Mucosa of rectum (tissue), 2 donors: Measurements from ENCODE around the gene HECW1.
"Not testable (repeated sequence)": the region's sequence is repeated elsewhere in the genome, so short reads cannot be mapped to it uniquely, and the experiment has no call there.

Experiments
- H3K27ac ChIP-seq, 2 donors: one replicate each; pipeline ENCODE4 v1.7.0; 2013; ENCODE audit warnings: inconsistent platforms in 2 of 2, low read depth in 2 of 2, low read length in 2 of 2
- H3K27me3 ChIP-seq, 2 donors: one replicate each; pipeline ENCODE4 v1.7.0; 2013; ENCODE audit warnings: low read length in 2 of 2; ENCODE audit not compliant: control insufficient read depth in 2 of 2, insufficient read depth in 2 of 2
- H3K36me3 ChIP-seq, 2 donors: one replicate each; pipeline ENCODE4 v1.7.0; 2013; ENCODE audit warnings: low read length in 2 of 2; ENCODE audit not compliant: control insufficient read depth in 2 of 2, insufficient read depth in 2 of 2
- H3K4me1 ChIP-seq, 2 donors: one replicate each; pipeline ENCODE4 v1.7.0; 2013; ENCODE audit warnings: low read length in 2 of 2, mild to moderate bottlenecking in 1 of 2; ENCODE audit not compliant: control insufficient read depth in 2 of 2, insufficient read depth in 2 of 2
- H3K4me3 ChIP-seq, 2 donors: one replicate each; pipeline ENCODE4 v1.7.0; 2013; ENCODE audit warnings: low read length in 2 of 2
- H3K9ac ChIP-seq, 2 donors: one replicate each; pipeline ENCODE4 v1.7.0; 2013; ENCODE audit warnings: low read length in 2 of 2, low read depth in 1 of 2, mild to moderate bottlenecking in 1 of 2
- H3K9me3 ChIP-seq, 2 donors: one replicate each; pipeline ENCODE4 v1.7.0; 2013; ENCODE audit warnings: low read length in 2 of 2; ENCODE audit not compliant: control insufficient read depth in 2 of 2
- donor health status: healthy.
- donor health status: Normal muscosa, but diverticular disease.

Gene HECW1

DNA sequence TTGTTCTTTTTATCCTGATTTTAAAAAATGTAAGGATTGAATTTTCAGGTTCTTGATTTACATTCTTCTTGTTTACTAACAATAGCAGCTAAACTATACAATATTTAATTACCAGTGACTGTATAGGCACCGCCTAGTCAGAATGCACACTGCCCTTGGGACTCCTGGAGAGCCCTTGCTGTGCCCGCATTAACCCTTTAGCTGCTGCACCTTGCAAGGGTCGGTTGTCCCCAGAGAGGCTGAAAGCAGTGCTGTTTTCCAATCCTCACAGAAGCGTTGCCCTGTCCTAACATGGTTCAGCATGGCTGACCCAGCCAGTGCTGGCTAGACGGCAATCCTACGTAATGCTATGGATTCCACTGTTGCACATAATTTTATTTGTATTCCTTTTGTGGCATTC is 102.6 kb downstream of the HECW1 start:
- Histone ChIP-seq H3K4me1 (no peaks in the 10 kb centered on the region), H3K4me3 (no peak overlapping the region), H3K27me3 (no peaks in the 10 kb centered on the region), H3K9ac (no peak overlapping the region), H3K9me3 (no peaks in the 10 kb centered on the region), H3K27ac (no peak overlapping the region), H3K36me3 (no peaks in the 10 kb centered on the region)

DNA sequence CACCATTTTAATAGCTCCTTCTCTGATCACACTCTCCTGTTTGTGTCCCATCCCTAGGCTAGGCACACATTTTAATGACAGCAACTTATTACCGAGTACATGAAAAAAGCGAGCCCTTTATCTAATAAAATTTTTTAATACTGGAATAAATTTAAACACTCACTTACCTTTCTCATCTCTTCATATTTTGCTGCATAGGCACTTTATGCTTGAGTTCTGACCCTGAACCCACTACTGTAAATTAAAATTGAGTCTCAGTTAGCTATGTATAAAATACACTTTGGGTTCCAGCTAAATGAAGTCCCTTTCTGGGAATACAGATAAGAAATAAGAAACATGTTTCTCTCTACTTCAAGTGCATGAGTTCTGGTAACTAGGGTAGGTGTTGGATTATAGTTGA is 104.6 kb downstream of the HECW1 start:
- Histone ChIP-seq H3K4me3 (no peak overlapping the region), H3K27ac (no peak overlapping the region), H3K9ac (no peak overlapping the region), H3K36me3 (no peaks in the 10 kb centered on the region), H3K9me3 (no peaks in the 10 kb centered on the region), H3K4me1 (no peaks in the 10 kb centered on the region), H3K27me3 (no peaks in the 10 kb centered on the region)

DNA sequence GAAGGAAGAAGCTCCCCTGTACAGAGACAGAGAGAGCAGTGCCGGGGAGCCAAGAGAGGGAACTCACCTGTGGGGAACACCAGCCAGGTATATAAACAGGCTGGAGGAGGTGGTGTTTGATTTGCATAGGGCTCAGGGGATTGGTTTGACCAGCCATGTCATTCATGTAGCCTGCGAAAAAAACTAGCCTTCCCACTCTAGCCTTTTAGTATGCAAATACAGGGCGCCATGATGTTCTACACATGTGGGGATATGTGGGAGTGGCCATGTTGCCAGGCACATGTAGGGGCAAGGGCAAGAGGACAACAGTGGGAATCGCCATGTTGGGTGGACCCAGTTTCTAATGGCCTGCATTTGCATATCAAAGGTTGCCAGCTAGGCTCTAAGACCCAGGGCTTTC is 106.5 kb downstream of the HECW1 start:
- not testable (repeated sequence) for H3K27me3 ChIP-seq, H3K36me3 ChIP-seq, H3K9ac ChIP-seq, H3K27ac ChIP-seq, H3K4me3 ChIP-seq, H3K9me3 ChIP-seq, H3K4me1 ChIP-seq

DNA sequence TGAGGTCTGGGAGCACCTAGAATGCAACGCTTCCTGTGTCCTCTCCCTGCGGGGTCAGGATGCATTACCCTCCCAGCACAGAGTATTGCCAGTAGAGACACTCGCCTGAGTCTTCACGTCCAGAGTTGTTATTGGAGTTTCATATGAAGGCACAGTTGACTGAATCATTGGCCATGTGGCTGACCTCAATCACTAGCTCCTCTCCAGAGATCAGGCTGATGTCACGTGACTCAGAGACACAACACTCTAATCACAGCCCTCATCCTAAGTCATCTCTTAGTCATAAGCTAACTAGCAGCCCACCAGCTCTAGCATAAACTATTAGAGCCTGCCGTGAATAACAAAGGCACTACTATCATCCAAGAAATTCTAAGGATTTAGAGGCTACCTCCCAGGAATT is 107.8 kb downstream of the HECW1 start:
- Histone ChIP-seq H3K9ac (no peak overlapping the region), H3K4me1 (no peaks in the 10 kb centered on the region), H3K4me3 (no peak overlapping the region), H3K36me3 (no peaks in the 10 kb centered on the region), H3K9me3 (no peaks in the 10 kb centered on the region), H3K27me3 (no peaks in the 10 kb centered on the region), H3K27ac (no peak overlapping the region)

DNA sequence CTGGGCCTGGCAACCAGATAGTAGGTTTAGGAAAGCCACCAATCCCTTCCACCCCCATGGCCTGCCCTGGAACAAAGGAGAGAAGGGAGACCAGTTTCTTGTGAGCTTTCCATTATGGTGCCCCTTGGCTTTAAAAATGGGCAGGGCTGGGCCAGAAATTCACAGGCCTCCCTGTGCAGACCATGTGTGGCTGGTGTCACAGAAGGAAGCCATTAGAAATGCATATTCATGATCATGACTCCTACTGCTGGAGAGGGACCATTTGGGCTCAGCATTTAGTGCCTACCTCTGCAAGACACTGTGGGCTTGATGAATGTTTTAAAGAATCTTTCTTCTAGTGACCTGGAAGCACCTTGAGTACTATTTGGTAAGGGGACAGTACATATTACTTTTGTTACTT is 108.3 kb downstream of the HECW1 start:
- Histone ChIP-seq H3K9ac (no peak overlapping the region), H3K36me3 (no peaks in the 10 kb centered on the region), H3K4me3 (no peak overlapping the region), H3K9me3 (no peaks in the 10 kb centered on the region), H3K4me1 (no peaks in the 10 kb centered on the region), H3K27me3 (no peaks in the 10 kb centered on the region), H3K27ac (no peak overlapping the region)

DNA sequence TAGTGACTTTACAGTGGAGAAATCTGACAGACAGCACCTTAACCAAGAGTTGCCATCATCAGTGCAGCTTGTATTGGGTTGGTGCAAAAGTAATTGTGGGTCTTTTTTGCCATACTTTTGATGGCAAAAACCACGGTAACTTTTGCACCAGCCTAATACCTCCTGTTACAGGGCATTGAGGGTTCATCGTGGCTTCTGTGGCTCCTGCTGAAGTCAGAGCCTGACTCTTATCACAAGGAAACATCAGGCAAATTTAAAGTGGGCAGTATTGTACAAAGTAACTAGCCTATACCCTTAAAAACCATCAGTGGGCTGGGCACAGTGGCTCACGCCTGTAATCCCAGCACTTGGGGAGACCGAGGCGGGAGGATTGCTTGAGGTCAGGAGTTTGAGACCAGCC is 117.4 kb downstream of the HECW1 start:
- Histone ChIP-seq H3K4me1 (no peaks in the 10 kb centered on the region), H3K27ac (no peak overlapping the region), H3K4me3 (no peak overlapping the region), H3K9me3 (no peaks in the 10 kb centered on the region), H3K36me3 (no peaks in the 10 kb centered on the region), H3K9ac (no peak overlapping the region), H3K27me3 (no peaks in the 10 kb centered on the region)

DNA sequence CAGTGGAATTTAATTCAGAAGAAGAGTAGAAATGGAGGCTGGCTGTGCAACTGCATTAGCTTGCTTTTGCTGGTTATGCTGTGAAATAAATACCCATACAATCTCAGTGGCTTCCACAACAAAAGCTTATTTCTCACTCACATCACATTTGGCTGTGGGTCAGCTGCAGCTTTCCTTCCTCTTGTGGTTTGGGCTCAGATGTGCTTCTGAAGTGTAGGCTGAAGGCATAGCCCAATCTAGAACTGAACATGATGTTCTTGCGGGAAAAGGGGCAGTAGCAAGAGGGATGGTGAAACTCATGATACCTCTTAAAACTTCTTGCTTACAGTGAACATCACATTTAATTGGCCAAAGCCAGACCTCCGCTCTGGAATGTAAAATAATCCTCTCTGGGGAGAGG is 119.9 kb downstream of the HECW1 start:
- H3K36me3 ChIP-seq, result no peaks in the 10 kb centered on the region
- H3K4me3 ChIP-seq, result no peak overlapping the region
- H3K9me3 ChIP-seq, result no peaks in the 10 kb centered on the region
- H3K27me3 ChIP-seq, result no peaks in the 10 kb centered on the region
- no peak overlapping the region for H3K9ac ChIP-seq
- H3K4me1 ChIP-seq, result no peaks in the 10 kb centered on the region
- H3K27ac ChIP-seq, result no peak overlapping the region

DNA sequence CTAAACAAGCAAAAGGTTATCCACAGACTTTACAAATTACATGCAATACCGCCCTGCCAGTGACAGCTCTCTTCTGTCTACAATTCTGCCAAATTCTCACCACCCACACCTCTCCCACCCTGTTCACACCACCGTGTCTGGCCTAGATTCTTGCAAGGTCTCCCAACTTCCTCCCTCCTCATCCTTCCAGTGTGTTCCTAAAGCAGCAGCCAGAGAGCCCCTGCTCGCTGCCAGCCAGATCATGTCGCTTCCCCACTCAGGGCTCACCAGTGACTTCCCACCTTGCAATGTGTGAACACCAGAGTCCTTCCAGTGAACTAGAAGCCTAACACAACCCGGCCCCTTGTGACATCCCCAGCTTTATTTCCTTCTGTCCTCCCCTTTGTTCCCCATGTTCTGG is 121.6 kb downstream of the HECW1 start:
- H3K4me3 ChIP-seq, result no peak overlapping the region
- no peaks in the 10 kb centered on the region for H3K9me3 ChIP-seq
- no peak overlapping the region for H3K27ac ChIP-seq
- H3K4me1 ChIP-seq, result no peaks in the 10 kb centered on the region
- no peak overlapping the region for H3K9ac ChIP-seq
- no peaks in the 10 kb centered on the region for H3K36me3 ChIP-seq
- no peaks in the 10 kb centered on the region for H3K27me3 ChIP-seq

DNA sequence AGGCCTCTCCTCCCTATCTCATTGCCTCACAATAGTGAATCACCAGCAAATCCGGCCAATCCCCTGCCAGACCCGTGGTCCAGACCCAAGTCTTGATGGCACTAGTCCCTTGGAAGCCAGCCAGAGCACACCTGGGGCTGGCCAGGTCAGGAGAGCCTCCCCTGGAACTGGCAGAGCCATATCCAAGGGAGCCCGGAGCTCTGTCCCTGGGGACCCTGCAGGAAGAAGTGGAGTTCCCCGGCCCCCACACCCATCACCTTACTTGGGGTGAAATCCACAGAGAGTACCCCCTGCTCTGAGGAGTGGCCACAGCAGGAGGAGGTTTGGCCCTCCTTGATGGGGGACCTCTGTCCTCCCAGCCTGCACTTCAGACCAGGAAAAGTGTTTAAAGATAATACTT is 122.5 kb downstream of the HECW1 start:
- Histone ChIP-seq H3K9ac (no peak overlapping the region), H3K4me3 (no peak overlapping the region), H3K4me1 (no peaks in the 10 kb centered on the region), H3K9me3 (no peaks in the 10 kb centered on the region), H3K36me3 (no peaks in the 10 kb centered on the region), H3K27me3 (no peaks in the 10 kb centered on the region), H3K27ac (no peak overlapping the region)

DNA sequence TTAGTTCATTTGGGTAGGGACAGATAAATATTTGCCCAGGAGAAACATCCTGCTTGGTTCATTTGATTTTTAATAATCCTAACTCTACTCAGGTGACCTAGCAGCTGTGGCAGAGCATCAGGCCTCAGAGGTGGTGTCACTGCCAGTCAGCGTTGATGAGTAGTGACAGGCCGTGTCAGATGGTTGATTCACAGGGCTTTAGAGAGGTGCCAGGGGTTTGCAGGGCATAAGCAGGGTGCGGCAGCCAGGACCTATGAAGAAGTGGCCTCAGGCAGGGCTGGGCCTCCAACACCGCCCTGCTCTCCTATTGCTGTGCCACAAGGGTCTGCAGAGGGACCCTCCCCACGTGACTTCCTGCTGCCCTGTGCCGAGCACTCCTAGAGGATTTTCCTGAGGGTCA is 128.1 kb downstream of the HECW1 start:
- Histone ChIP-seq H3K27ac (no peak overlapping the region), H3K36me3 (no peaks in the 10 kb centered on the region), H3K27me3 (no peaks in the 10 kb centered on the region), H3K4me1 (no peaks in the 10 kb centered on the region), H3K9ac (no peak overlapping the region), H3K9me3 (no peaks in the 10 kb centered on the region), H3K4me3 (no peak overlapping the region)

DNA sequence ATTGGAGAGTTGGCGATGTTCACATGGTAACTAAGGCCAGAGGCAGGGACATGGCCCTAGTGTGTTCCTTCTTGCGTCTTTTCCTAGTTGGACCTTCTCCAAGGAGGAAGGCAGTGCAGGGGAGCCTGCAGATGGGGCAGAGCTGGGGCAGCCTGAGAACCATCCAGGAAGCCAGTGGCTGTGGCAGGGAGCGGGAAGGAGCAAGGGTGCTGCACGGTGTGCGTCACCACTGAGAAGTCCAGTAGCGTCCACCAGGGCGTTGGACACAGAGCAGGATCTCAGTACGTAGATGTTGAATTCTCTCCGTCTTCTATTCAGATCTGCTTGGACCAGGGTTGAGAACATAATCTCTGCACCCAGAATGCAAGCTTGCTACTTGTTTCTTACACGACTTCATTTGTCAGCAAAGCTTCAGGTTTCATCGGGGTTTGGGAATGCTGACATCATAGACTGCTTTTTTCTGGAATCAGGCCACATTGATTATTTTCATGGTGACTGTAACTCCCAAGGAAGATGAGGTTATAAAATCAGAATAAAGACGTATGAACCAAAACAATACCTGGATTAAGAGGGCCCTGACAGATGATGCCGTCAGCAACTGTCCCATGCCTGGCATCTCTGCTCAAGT is 130.3 kb downstream of the HECW1 start:
- Histone ChIP-seq H3K9me3 (no peaks in the 10 kb centered on the region), H3K27ac (no peak overlapping the region), H3K27me3 (no peaks in the 10 kb centered on the region)

More for the DNA sequence above, 130.3 kb downstream of the HECW1 start:
- Histone ChIP-seq H3K4me3 (no peak overlapping the region), H3K36me3 (no peaks in the 10 kb centered on the region), H3K9ac (no peak overlapping the region), H3K4me1 (no peaks in the 10 kb centered on the region)
